B cell (primary cell): ENCODE measurements around the gene KNL1. TPM values are rescaled to one million over a fixed set of nuclear protein-coding genes. Genes with fewer than 3 reads are reported as not detected.

ENCODE experiments used
- ATAC-seq: fragments of 200-7000 bp; cut with Tn5 transposase; one replicate; pipeline ENCODE4 v1.10.0; 2021; ENCODE audit warnings: low read depth, mild to moderate bottlenecking, moderate number of reproducible peaks, moderate library complexity
- CTCF ChIA-PET: fragments of 350-600 bp; sonication (Branson Sonifier 250); formaldehyde crosslinking; loops from one replicate; lab custom pipeline; 2021; ENCODE audit warnings: antibody characterized with exemption, inconsistent platforms; lab: Charles Lee
- POLR2A ChIA-PET: fragments of 350-600 bp; sonication (Branson Sonifier 250); formaldehyde crosslinking; loops from one replicate; lab custom pipeline; 2021; ENCODE audit warnings: antibody characterized with exemption; lab: Charles Lee
- DNase-seq: peaks from one replicate; pipeline ENCODE4 v3.0.0; 2013
- H2AFZ ChIP-seq: 2 replicates; pipeline ENCODE4 v1.6.1; 2012; ENCODE audit warnings: mild to moderate bottlenecking, low read depth, low read length; ENCODE audit not compliant: insufficient read depth, poor library complexity, severe bottlenecking
- H3K27ac ChIP-seq, 2 donors: 1 replicate in 1 of 2; 2 replicates in 1 of 2; pipeline ENCODE4 v1.5.1; 2012 to 2013; ENCODE audit warnings: low read length in 2 of 2, mild to moderate bottlenecking in 2 of 2, moderate library complexity in 1 of 2
- H3K27me3 ChIP-seq, 4 experiments: fragments of 200-600 bp in 1 of 4; sonication (generic) in 1 of 4; replicated peaks in 1 of 4; 1 replicate in 2 of 4; 2 replicates in 2 of 4; pipeline versions ENCODE4 v1.6.1 to v1.7.0; 2013 to 2016; ENCODE audit warnings: low read length in 3 of 4, mild to moderate bottlenecking in 2 of 4, mixed read lengths in 1 of 4, moderate library complexity in 1 of 4; ENCODE audit not compliant: insufficient read depth in 4 of 4, control insufficient read depth in 3 of 4; ENCODE audit errors: control extremely low read depth in 1 of 4
- H3K36me3 ChIP-seq, 2 experiments: replicated peaks in 1 of 2; 1 replicate in 1 of 2; 2 replicates in 1 of 2; pipeline versions ENCODE4 v1.6.1 to v1.7.1; 2013; ENCODE audit warnings: low read length in 1 of 2; ENCODE audit not compliant: insufficient read depth in 2 of 2, control insufficient read depth in 1 of 2; ENCODE audit errors: control extremely low read depth in 1 of 2, extremely low read depth in 1 of 2
- H3K4me1 ChIP-seq, 2 donors: fragments of 200-600 bp in 1 of 2; sonication (generic) in 1 of 2; 1 replicate in 1 of 2; 2 replicates in 1 of 2; pipeline versions ENCODE4 v1.5.1 to v1.6.1; 2013 to 2017; ENCODE audit warnings: low read length in 2 of 2; ENCODE audit not compliant: control insufficient read depth in 2 of 2, insufficient read depth in 2 of 2
- H3K4me2 ChIP-seq: replicated peaks from 2 replicates; pipeline ENCODE3; 2012; ENCODE audit warnings: mild to moderate bottlenecking, low read depth, low read length; ENCODE audit not compliant: poor library complexity, severe bottlenecking
- H3K4me3 ChIP-seq, 5 experiments: fragments of 200-600 bp in 1 of 5; sonication (generic) in 1 of 5; 1 replicate in 3 of 5; 2 replicates in 2 of 5; pipeline versions ENCODE4 v1.5.1 to v1.7.0; 2011 to 2016; ENCODE audit warnings: low read length in 4 of 5, mild to moderate bottlenecking in 4 of 5, low read depth in 2 of 5, control low read depth in 1 of 5, moderate library complexity in 1 of 5; ENCODE audit not compliant: insufficient read depth in 1 of 5; ENCODE audit errors: control extremely low read depth in 1 of 5, extremely low read depth in 1 of 5
- H3K79me2 ChIP-seq: fragments of 200-600 bp; sonication (generic); one replicate; pipeline ENCODE4 v1.6.0; 2016; ENCODE audit warnings: low read length; ENCODE audit not compliant: control insufficient read depth, insufficient read depth
- H3K9ac ChIP-seq: fragments of 200-600 bp; sonication (generic); 2 replicates; pipeline ENCODE4 v1.6.1; 2017; ENCODE audit warnings: mild to moderate bottlenecking, low read length, moderate library complexity
- H3K9me3 ChIP-seq, 3 donors: one replicate each; pipeline versions ENCODE4 v1.6.1 to v1.7.1; 2013; ENCODE audit warnings: low read length in 2 of 3; ENCODE audit not compliant: control insufficient read depth in 2 of 3, insufficient read depth in 1 of 3; ENCODE audit errors: control extremely low read depth in 1 of 3
- H4K20me1 ChIP-seq: 2 replicates; pipeline ENCODE4 v1.6.0; 2012; ENCODE audit warnings: mild to moderate bottlenecking, low read length; ENCODE audit not compliant: insufficient read depth, control insufficient read depth, poor library complexity, severe bottlenecking
- H3K27ac Mint-ChIP-seq: one replicate; pipeline ENCODE4 v1.8.0; 2021; ENCODE audit warnings: mixed read lengths
- H3K27me3 Mint-ChIP-seq: one replicate; pipeline ENCODE4 v1.8.0; 2021; ENCODE audit warnings: mixed read lengths
- H3K4me1 Mint-ChIP-seq: one replicate; pipeline ENCODE4 v1.8.0; 2021; ENCODE audit warnings: mixed read lengths
- H3K4me3 Mint-ChIP-seq: one replicate; pipeline ENCODE4 v1.8.0; 2021; ENCODE audit warnings: mixed read lengths
- H3K9me3 Mint-ChIP-seq: one replicate; pipeline ENCODE4 v1.8.0; 2022; ENCODE audit warnings: mixed read lengths; ENCODE audit not compliant: insufficient read depth
- EZH2 ChIP-seq: IDR thresholded peaks from 2 replicates; pipeline ENCODE4 v1.6.1; 2012; ENCODE audit warnings: borderline replicate concordance, low read depth, mild to moderate bottlenecking, moderate library complexity, low read length; ENCODE audit not compliant: insufficient read depth, poor library complexity, severe bottlenecking
- WGBS: methylation state at CpG from one replicate; pipeline ENCODE4 v1.1.5; 2013; ENCODE audit warnings: missing lambda C conversion rate; ENCODE audit not compliant: insufficient coverage; 5-methylcytosine and 5-hydroxymethylcytosine counted together
- intact Hi-C: fragments of 100-400 bp; cut with micrococcal nuclease; formaldehyde crosslinking; loops from one replicate; pipeline ENCODE4 v1.10.0; 2022
- polyA plus RNA-seq: library from polyadenylated mRNA; depleted of rRNA; stranded (reverse); fragments of >200 nt; gene quantifications from 2 replicates; pipeline ENCODE4 v1.2.3, GENCODE V29; 2012
- total RNA-seq, 2 donors: library from RNA; stranded (reverse); fragments of 120-200 nt in 1 of 2; gene quantifications; 1 replicate in 1 of 2; 2 replicates in 1 of 2; pipeline versions ENCODE4 v1.2.3 to v1.2.4, GENCODE V29; 2013 to 2022
- TF ChIP-seq, protein P1 (sequence below): fragments of 200-600 bp; IDR thresholded peaks from one replicate; pipeline ENCODE4 v1.8.0; 2022; ENCODE audit warnings: antibody characterized with exemption, mild to moderate bottlenecking

KNL1 gene
- total and polyA plus RNA-seq, 2 donors (not counting 1 experiment from before 2014, with no cell fraction given) = 0.91 to 4.0 TPM

DNA sequence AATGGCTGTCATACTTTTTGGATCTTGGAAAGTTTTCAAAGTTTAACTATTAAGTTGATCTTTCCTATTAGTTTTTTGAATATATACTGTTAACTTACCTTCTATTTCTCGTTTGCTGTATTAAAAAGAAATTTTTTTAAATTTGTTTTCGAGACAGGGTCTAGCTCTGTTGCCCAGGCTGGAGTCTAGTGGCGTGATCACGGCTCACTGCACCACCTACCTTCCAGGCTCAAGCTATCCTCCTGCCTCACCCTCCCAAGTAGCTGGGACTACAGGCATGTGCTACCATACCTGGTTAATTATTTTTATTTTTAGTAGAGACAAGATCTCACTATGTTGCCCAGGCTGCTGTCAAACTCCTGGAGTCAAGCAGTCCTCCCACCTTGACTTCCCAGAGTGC, 4.6 kb downstream of the KNL1 start:
- Histone ChIP-seq H3K36me3 (no peaks in the 10 kb centered on the region), H4K20me1 (no peaks in the 10 kb centered on the region), H3K4me2 (no peak overlapping the region), H2AFZ (no peak overlapping the region), H3K4me3 (no peak overlapping the region), H3K27me3 (no peaks in the 10 kb centered on the region), H3K27ac (no peak overlapping the region), H3K9ac (no peak overlapping the region), H3K4me1 (peaks cover 7 to 11% of the 10 kb centered on the region in 2 donors), H3K79me2 (peaks cover 54% of the 10 kb centered on the region), H3K9me3 (peaks cover 0 to 3% (median 0%) of the 10 kb centered on the region in 3 donors)
- ATAC-seq = no peak
- H3K4me1 Mint-ChIP-seq = peaks cover 12% of the 10 kb centered on the region
- no peak for TF ChIP-seq EZH2
- TF ChIP-seq, protein P1, sequence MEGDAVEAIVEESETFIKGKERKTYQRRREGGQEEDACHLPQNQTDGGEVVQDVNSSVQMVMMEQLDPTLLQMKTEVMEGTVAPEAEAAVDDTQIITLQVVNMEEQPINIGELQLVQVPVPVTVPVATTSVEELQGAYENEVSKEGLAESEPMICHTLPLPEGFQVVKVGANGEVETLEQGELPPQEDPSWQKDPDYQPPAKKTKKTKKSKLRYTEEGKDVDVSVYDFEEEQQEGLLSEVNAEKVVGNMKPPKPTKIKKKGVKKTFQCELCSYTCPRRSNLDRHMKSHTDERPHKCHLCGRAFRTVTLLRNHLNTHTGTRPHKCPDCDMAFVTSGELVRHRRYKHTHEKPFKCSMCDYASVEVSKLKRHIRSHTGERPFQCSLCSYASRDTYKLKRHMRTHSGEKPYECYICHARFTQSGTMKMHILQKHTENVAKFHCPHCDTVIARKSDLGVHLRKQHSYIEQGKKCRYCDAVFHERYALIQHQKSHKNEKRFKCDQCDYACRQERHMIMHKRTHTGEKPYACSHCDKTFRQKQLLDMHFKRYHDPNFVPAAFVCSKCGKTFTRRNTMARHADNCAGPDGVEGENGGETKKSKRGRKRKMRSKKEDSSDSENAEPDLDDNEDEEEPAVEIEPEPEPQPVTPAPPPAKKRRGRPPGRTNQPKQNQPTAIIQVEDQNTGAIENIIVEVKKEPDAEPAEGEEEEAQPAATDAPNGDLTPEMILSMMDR = no peak
- intact Hi-C loops = no loop called here
- CTCF ChIA-PET = interaction anchor here (1.0 to 1.8 kb wide), 3 partner anchors 9 to 95 kb away, joined by 4 to 9 read pairs (median 7); no protein-coding TSS in a partner anchor
- POLR2A ChIA-PET = no interaction called here
- H3K4me3 Mint-ChIP-seq = no peak overlapping the region
- no peaks in the 10 kb centered on the region for H3K9me3 Mint-ChIP-seq
- DNase-seq = no peak
- 100% methylated on average over 2 of the region's 4 CpGs for WGBS
- no peak overlapping the region for H3K27ac Mint-ChIP-seq
- H3K27me3 Mint-ChIP-seq = no peaks in the 10 kb centered on the region

DNA sequence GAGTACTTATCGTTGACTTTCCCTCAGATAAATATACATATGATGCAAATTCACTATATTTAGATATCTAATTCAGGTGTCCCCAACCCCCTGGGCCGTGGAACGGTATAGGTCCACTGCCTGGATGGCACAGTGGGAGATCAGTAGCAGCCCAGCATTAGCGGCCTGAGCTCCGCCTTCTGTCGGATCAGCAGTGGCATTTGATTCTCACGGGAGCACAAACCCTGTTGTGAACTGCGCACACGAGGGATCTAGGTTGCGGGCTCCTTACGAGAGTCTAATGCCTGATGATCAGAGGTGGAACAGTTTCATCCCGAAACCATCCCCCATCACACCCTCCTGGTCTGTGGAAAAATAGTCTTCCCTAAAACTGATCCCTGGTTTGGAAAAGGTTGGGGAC, 6.9 kb downstream of the KNL1 start:
- H3K27me3 Mint-ChIP-seq = no peaks in the 10 kb centered on the region
- H2AFZ ChIP-seq = no peak overlapping the region

More for the DNA sequence above, 6.9 kb downstream of the KNL1 start:
- 93% methylated on average over 5 of the region's 12 CpGs for WGBS
- Mint-ChIP-seq H3K27ac (no peak overlapping the region), H3K4me1 (no peaks in the 10 kb centered on the region), H3K9me3 (no peaks in the 10 kb centered on the region), H3K4me3 (no peak overlapping the region)
- H3K4me3 ChIP-seq = no peak overlapping the region
- peaks cover 0 to 3% (median 0%) of the 10 kb centered on the region in 3 donors for H3K9me3 ChIP-seq
- no peak overlapping the region for H3K27ac ChIP-seq
- H4K20me1 ChIP-seq = no peaks in the 10 kb centered on the region
- TF ChIP-seq, protein P1 = no peak
- TF ChIP-seq EZH2 = no peak
- H3K36me3 ChIP-seq = peaks cover 0 to 1% of the 10 kb centered on the region in 2 experiments
- POLR2A ChIA-PET = interaction anchor here (0.7 kb wide), 1 partner anchor 271 kb away, joined by 4 read pairs; no protein-coding TSS in a partner anchor
- H3K79me2 ChIP-seq = peaks cover 54% of the 10 kb centered on the region
- H3K9ac ChIP-seq = no peak overlapping the region
- no peak overlapping the region for H3K4me2 ChIP-seq
- H3K27me3 ChIP-seq = no peaks in the 10 kb centered on the region
- no peaks in the 10 kb centered on the region for H3K4me1 ChIP-seq
- ATAC-seq = no peak
- intact Hi-C loops = no loop called here
- no peak for DNase-seq
- CTCF ChIA-PET = interaction anchor here (1.1 to 1.7 kb wide), 3 partner anchors 10 to 182 kb away, joined by 4 to 8 read pairs (median 5); no protein-coding TSS in a partner anchor
